ES-I3 (cell line): ENCODE measurements around the gene MEGF9.
"Not testable (repeated sequence)": the region's sequence is repeated elsewhere in the genome, so short reads cannot be mapped to it uniquely, and the experiment has no call there.

Experiments used
- H3K36me3 ChIP-seq: 2 replicates; pipeline ENCODE4 v1.6.1; 2013; ENCODE audit warnings: mild to moderate bottlenecking, low read length, control low read depth, moderate library complexity; ENCODE audit not compliant: insufficient read depth
- H3K4me1 ChIP-seq: 2 replicates; pipeline ENCODE4 v1.6.1; 2013; ENCODE audit warnings: mild to moderate bottlenecking, control low read depth, low read length; ENCODE audit not compliant: insufficient read depth
- H3K9ac ChIP-seq: 2 replicates; pipeline ENCODE4 v1.6.1; 2013; ENCODE audit warnings: low read depth, mild to moderate bottlenecking, low read length, moderate library complexity
- H3K9me3 ChIP-seq: 2 replicates; pipeline ENCODE4 v1.6.1; 2013; ENCODE audit warnings: mild to moderate bottlenecking, low read length, moderate library complexity; ENCODE audit not compliant: control insufficient read depth, insufficient read depth

Gene MEGF9

DNA sequence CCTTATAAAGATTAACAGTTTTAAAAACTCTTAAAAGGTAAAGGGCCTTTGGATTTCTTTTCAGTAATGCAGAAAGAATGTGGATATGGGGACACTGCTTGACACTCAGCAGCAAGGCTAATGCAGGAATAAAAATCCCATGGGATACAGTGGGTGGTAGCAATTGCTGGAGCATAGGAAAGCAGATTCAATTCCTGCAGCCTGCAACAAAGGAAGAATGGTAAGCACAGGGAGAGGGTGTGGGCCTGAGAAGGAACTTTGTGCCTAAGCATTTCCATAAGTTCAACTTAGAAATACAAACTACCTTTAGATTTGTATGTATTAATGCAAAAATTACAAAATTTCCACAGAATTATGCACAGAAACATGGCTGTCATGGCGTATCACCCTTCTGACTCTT lies 68.5 kb downstream of the MEGF9 start:
- Histone ChIP-seq H3K36me3 (no peaks in the 10 kb centered on the region), H3K4me1 (peaks cover 8% of the 10 kb centered on the region; the same call in 1 of the 2 replicates), H3K9ac (no peak overlapping the region)

GRCh38 chr9:120643061-120643460 lies 71.2 kb downstream of the MEGF9 start:
- no peaks in the 10 kb centered on the region for H3K9me3 ChIP-seq
- H3K36me3 ChIP-seq: no peaks in the 10 kb centered on the region
- H3K9ac ChIP-seq: no peak overlapping the region
- H3K4me1 ChIP-seq: peaks cover 8% of the 10 kb centered on the region; the same call in 1 of the 2 replicates

More for the DNA sequence above, 68.5 kb downstream of the MEGF9 start:
- H3K9me3 ChIP-seq: no peaks in the 10 kb centered on the region

- no peaks in the 10 kb centered on the region for H3K9me3 ChIP-seq
- H3K4me1 ChIP-seq: peaks cover 8% of the 10 kb centered on the region; the same call in 1 of the 2 replicates
- H3K9ac ChIP-seq: no peak overlapping the region
- H3K36me3 ChIP-seq: no peaks in the 10 kb centered on the region
Observed at GRCh38 chr9:120642129-120642770, 72.0 kb downstream of the MEGF9 start.

DNA sequence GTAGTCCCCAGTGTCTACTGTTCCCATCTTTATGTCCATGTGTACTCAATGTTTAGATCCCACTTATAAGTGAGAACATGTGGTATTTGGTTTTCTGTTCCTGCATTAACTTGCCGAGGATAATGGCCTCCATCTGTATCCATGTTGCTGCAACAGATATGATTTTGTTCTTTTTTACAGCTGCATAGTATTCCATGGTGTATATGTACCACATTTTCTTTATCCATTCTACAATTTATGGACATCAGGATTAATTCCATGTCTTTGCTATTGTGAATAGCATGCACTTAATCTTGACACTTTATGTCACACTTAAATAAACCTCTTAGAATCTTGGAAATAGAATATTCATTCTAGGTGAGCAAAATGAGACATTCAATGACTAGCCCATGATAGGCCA lies 73.4 kb downstream of the MEGF9 start:
- H3K9me3 ChIP-seq, H3K4me1 ChIP-seq, H3K9ac ChIP-seq, H3K36me3 ChIP-seq: not testable (repeated sequence)

DNA sequence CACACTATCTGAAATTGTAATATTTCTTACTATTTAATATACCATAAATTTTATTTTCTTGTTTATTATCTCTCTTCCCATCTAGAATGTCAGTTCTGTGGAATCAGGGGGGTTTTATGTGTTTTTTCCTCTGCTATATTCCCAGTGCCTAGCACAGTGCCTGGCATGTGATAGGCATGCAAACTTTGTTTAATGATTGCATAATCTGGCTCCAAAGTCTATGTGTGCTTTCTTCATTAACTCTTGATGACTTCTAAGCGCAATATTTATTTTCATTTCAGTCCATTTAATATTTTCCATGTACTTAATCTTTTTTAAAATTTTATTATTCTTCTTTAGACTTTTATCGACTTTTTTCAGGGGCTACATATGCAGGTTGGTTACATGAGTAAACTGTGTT lies 73.9 kb downstream of the MEGF9 start:
- no peaks in the 10 kb centered on the region for H3K36me3 ChIP-seq
- peaks cover 8% of the 10 kb centered on the region; the same call in 1 of the 2 replicates for H3K4me1 ChIP-seq
- H3K9me3 ChIP-seq: peaks cover 4% of the 10 kb centered on the region; the same call in 1 of the 2 replicates
- H3K9ac ChIP-seq: no peak overlapping the region

GRCh38 chr9:120637919-120638318 lies 76.4 kb downstream of the MEGF9 start:
- Histone ChIP-seq H3K36me3 (no peaks in the 10 kb centered on the region), H3K4me1 (peaks cover 8% of the 10 kb centered on the region; the same call in 1 of the 2 replicates), H3K9me3 (peaks cover 4% of the 10 kb centered on the region; the same call in 1 of the 2 replicates), H3K9ac (no peak overlapping the region)

GRCh38 chr9:120636194-120636957 lies 77.9 kb downstream of the MEGF9 start:
- no peaks in the 10 kb centered on the region for H3K36me3 ChIP-seq
- H3K9me3 ChIP-seq: peaks cover 4% of the 10 kb centered on the region; the same call in 1 of the 2 replicates
- H3K9ac ChIP-seq: no peak overlapping the region
- H3K4me1 ChIP-seq: no peaks in the 10 kb centered on the region

GRCh38 chr9:120635011-120635410 lies 79.3 kb downstream of the MEGF9 start:
- Histone ChIP-seq H3K36me3 (no peaks in the 10 kb centered on the region), H3K9ac (no peak overlapping the region), H3K9me3 (peaks cover 4% of the 10 kb centered on the region; the same call in 1 of the 2 replicates), H3K4me1 (no peaks in the 10 kb centered on the region)

- Histone ChIP-seq H3K9ac (no peak overlapping the region), H3K4me1 (no peaks in the 10 kb centered on the region), H3K36me3 (no peaks in the 10 kb centered on the region), H3K9me3 (no peaks in the 10 kb centered on the region; the same call in 1 of the 2 replicates)
Observed at GRCh38 chr9:120630333-120630732, 83.9 kb downstream of the MEGF9 start.

GRCh38 chr9:120628925-120629497 lies 85.3 kb downstream of the MEGF9 start:
- H3K9me3 ChIP-seq, H3K4me1 ChIP-seq, H3K36me3 ChIP-seq, H3K9ac ChIP-seq: not testable (repeated sequence)

GRCh38 chr9:120628207-120628924 lies 85.9 kb downstream of the MEGF9 start:
- Histone ChIP-seq H3K36me3 (no peaks in the 10 kb centered on the region), H3K9me3 (no peaks in the 10 kb centered on the region), H3K9ac (no peak overlapping the region), H3K4me1 (no peaks in the 10 kb centered on the region)

GRCh38 chr9:120627073-120627472 lies 87.2 kb downstream of the MEGF9 start:
- Histone ChIP-seq H3K9me3 (no peaks in the 10 kb centered on the region), H3K4me1 (no peaks in the 10 kb centered on the region), H3K9ac (no peak overlapping the region), H3K36me3 (no peaks in the 10 kb centered on the region)

- Histone ChIP-seq H3K36me3 (no peaks in the 10 kb centered on the region), H3K9ac (no peak overlapping the region), H3K9me3 (no peaks in the 10 kb centered on the region), H3K4me1 (no peaks in the 10 kb centered on the region)
Observed at GRCh38 chr9:120626512-120626911, 87.8 kb downstream of the MEGF9 start.

- H3K4me1 ChIP-seq: no peaks in the 10 kb centered on the region
- no peaks in the 10 kb centered on the region for H3K9me3 ChIP-seq
- H3K9ac ChIP-seq: no peak overlapping the region
- H3K36me3 ChIP-seq: no peaks in the 10 kb centered on the region
Observed at GRCh38 chr9:120625222-120625621, 89.0 kb downstream of the MEGF9 start.
